Ishikawa (cell line): ENCODE results near the gene KSR2.

Experiments used
- CEBPB ChIP-seq: IDR thresholded peaks from 2 replicates; pipeline ENCODE4 v1.6.1; 2012
- CREB1 ChIP-seq: IDR thresholded peaks from 2 replicates; pipeline ENCODE4 v1.6.1; 2012; ENCODE audit warnings: low read depth
- EGR1 ChIP-seq: IDR thresholded peaks from 2 replicates; pipeline ENCODE4 v1.6.1; 2012
- EP300 ChIP-seq: IDR thresholded peaks from 2 replicates; pipeline ENCODE4 v1.6.1; 2012; ENCODE audit warnings: borderline replicate concordance
- FOXM1 ChIP-seq: IDR thresholded peaks from 2 replicates; pipeline ENCODE4 v1.6.1; 2012; ENCODE audit warnings: low read depth, borderline replicate concordance
- NFIC ChIP-seq: IDR thresholded peaks from 2 replicates; pipeline ENCODE4 v1.6.1; 2012
- RAD21 ChIP-seq: IDR thresholded peaks from 2 replicates; pipeline ENCODE4 v1.6.1; 2012; ENCODE audit warnings: low read depth
- TAF1 ChIP-seq: IDR thresholded peaks from 2 replicates; pipeline ENCODE4 v1.6.1; 2012; ENCODE audit warnings: low read depth, mild to moderate bottlenecking
- TCF12 ChIP-seq: IDR thresholded peaks from 2 replicates; pipeline ENCODE4 v1.6.1; 2012; ENCODE audit warnings: low read depth
- TEAD4 ChIP-seq: IDR thresholded peaks from 2 replicates; pipeline ENCODE4 v1.6.1; 2012
- YY1 ChIP-seq: IDR thresholded peaks from 2 replicates; pipeline ENCODE4 v1.6.1; 2012; ENCODE audit warnings: low read depth
- ZBTB7A ChIP-seq: IDR thresholded peaks from 2 replicates; pipeline ENCODE4 v1.6.1; 2012; ENCODE audit warnings: low read depth
- TF ChIP-seq, protein P1 (sequence below): IDR thresholded peaks from 2 replicates; pipeline ENCODE4 v1.6.1; 2012
- TF ChIP-seq, protein P2 (sequence below): IDR thresholded peaks from 2 replicates; pipeline ENCODE4 v1.6.1; 2012; ENCODE audit warnings: low read depth, mild to moderate bottlenecking
- TF ChIP-seq, protein P3 (sequence below): IDR thresholded peaks from 2 replicates; pipeline ENCODE4 v1.6.1; 2012

The KSR2 gene

DNA sequence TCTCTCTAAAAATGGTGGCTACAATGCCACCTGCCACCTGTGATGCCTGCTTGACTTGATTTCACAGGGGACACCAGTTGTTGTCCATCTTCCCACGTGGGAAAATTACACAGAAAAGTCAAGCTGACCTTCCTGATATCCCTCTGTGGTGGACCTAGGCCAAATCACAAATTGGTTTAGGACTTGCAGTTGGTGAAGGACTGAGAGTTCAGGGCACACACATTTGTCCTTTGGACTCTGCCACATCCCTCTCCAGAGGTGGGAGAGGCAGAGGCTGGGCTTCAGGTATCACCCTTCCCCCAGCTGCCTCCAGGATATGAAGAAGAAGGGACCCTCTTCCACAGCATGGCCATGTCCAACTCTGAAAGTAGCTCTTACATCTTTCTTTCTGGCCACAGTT is 551.8 kb downstream of the KSR2 start:
- no peak for TF ChIP-seq RAD21
- no peak for TF ChIP-seq TCF12
- TF ChIP-seq, protein P1, sequence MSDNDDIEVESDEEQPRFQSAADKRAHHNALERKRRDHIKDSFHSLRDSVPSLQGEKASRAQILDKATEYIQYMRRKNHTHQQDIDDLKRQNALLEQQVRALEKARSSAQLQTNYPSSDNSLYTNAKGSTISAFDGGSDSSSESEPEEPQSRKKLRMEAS, result no peak
- TF ChIP-seq CREB1, result no peak
- TF ChIP-seq YY1, result no peak

DNA sequence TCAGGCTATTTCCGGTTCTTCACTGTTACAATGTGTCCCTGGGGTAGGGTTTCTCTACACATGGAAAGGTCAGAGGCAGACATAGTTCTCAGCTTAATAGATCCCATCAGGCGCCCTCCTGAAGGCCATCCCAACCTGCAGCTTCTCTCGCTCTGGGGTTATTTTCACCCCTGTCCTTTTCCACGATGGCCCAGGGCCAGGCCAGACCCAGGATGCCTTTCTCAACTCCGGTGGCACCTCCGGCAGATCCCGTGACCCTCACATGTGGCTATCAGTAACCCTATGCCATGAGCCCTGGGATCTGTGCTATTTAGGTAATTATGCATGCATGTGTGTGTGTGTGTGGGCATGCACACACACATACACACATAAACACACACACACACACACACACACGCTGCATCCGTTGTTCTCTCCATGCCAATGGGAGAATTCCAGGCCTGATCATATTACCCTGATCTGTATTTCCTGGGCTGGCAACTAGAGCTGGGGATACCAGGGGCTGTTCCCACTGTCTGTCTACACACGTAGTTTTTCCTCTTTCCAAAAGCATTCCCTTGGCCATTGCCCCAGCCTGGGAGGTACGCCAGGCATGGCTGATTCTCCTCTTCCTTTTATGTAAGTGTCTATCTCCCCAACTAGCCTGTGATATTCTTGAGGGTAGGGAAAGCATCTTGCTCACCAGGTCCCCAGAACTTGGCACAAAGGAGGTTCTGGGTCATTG is 556.2 kb downstream of the KSR2 start:
- TF ChIP-seq, protein P2, sequence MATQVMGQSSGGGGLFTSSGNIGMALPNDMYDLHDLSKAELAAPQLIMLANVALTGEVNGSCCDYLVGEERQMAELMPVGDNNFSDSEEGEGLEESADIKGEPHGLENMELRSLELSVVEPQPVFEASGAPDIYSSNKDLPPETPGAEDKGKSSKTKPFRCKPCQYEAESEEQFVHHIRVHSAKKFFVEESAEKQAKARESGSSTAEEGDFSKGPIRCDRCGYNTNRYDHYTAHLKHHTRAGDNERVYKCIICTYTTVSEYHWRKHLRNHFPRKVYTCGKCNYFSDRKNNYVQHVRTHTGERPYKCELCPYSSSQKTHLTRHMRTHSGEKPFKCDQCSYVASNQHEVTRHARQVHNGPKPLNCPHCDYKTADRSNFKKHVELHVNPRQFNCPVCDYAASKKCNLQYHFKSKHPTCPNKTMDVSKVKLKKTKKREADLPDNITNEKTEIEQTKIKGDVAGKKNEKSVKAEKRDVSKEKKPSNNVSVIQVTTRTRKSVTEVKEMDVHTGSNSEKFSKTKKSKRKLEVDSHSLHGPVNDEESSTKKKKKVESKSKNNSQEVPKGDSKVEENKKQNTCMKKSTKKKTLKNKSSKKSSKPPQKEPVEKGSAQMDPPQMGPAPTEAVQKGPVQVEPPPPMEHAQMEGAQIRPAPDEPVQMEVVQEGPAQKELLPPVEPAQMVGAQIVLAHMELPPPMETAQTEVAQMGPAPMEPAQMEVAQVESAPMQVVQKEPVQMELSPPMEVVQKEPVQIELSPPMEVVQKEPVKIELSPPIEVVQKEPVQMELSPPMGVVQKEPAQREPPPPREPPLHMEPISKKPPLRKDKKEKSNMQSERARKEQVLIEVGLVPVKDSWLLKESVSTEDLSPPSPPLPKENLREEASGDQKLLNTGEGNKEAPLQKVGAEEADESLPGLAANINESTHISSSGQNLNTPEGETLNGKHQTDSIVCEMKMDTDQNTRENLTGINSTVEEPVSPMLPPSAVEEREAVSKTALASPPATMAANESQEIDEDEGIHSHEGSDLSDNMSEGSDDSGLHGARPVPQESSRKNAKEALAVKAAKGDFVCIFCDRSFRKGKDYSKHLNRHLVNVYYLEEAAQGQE, result no peak
- TF ChIP-seq CEBPB, result no peak
- TF ChIP-seq YY1, result no peak
- no peak for TF ChIP-seq NFIC
- TF ChIP-seq CREB1, result no peak
- TF ChIP-seq, protein P1, result no peak
- TF ChIP-seq EP300, result no peak
- TF ChIP-seq, protein P3, sequence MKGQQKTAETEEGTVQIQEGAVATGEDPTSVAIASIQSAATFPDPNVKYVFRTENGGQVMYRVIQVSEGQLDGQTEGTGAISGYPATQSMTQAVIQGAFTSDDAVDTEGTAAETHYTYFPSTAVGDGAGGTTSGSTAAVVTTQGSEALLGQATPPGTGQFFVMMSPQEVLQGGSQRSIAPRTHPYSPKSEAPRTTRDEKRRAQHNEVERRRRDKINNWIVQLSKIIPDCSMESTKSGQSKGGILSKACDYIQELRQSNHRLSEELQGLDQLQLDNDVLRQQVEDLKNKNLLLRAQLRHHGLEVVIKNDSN, result no peak
- TF ChIP-seq FOXM1, result no peak
- TF ChIP-seq EGR1, result no peak
- TF ChIP-seq RAD21, result no peak
- TF ChIP-seq TEAD4, result no peak
- no peak for TF ChIP-seq TAF1
- TF ChIP-seq ZBTB7A, result no peak
- TF ChIP-seq TCF12, result no peak

DNA sequence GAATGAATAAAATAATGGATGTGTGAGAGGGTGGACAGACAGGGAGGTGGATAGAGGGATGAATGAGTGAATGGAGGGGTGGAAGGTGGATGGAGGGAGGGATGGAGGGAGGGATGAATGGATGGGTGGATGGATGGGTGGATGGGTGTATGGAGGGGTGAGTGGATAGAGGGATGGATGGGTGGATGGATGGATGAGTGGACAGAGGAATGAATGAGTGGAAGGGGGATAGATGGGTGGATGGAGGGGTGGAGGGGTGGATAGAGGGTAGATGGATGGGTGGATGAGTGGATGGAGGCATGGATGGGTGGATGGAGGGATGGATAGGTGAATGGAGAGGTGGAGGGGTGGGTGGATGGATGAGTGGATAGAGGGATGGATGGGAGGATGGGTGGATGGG is 559.5 kb downstream of the KSR2 start:
- no peak for TF ChIP-seq TAF1
- TF ChIP-seq EGR1, result no peak
- no peak for TF ChIP-seq YY1
- no peak for TF ChIP-seq FOXM1
- no peak for TF ChIP-seq ZBTB7A
- TF ChIP-seq RAD21, result no peak
- TF ChIP-seq, protein P2, result no peak
- TF ChIP-seq TCF12, result no peak
- no peak for TF ChIP-seq EP300
- TF ChIP-seq CEBPB, result no peak
- no peak for TF ChIP-seq NFIC
- TF ChIP-seq, protein P1, result no peak
- no peak for TF ChIP-seq CREB1
- no peak for TF ChIP-seq TEAD4
- TF ChIP-seq, protein P3, result no peak

DNA sequence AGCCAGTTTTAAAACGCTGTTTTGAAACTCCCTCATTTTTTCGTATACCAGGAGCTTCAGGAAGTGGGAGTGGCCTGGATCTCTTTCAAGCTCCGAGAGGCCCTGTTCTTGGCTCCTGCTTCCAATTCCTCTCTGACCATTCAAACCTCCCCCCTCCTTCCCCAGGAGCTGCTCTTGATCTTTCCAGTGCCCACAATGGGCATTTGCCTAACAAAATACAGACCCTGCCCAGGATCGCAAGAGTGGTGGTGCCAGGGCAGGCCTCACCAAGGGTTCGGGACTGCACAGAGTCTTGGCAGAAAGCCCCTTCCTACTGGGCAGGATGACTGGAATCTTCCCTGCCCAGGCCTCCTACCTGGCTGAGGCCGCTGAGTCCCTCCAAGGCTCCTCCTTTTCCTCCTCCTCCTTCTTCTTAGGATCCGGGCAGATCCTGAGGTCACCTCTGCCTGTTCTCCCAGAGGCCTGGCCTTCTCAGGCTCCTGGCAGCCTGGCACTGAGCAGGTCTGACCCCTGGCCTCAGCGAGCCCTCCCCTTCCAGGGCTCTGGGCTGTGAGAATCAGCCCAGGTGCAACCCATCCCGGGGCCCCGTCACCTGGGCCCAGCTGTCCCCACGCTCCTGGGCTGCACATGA is 560.5 kb downstream of the KSR2 start:
- TF ChIP-seq FOXM1 (no peak), TCF12 (no peak), ZBTB7A (no peak), TAF1 (no peak), RAD21 (no peak), CREB1 (no peak), TEAD4 (no peak), EGR1 (no peak), YY1 (no peak), CEBPB (no peak), EP300 (no peak), NFIC (no peak)
- TF ChIP-seq, protein P2, result no peak
- TF ChIP-seq, protein P3, result no peak
- TF ChIP-seq, protein P1, result no peak
